Iris pigment epithelial cell (primary cell): ENCODE measurements around the gene PTPRF.
A peak's percentile ranks its signal among the peaks of the same experiment; 100 is the strongest.
"Not testable (repeated sequence)": the region's sequence is repeated elsewhere in the genome, so short reads cannot be mapped to it uniquely, and the experiment has no call there.

ENCODE experiments used
- DNase-seq: peaks from one replicate; pipeline ENCODE4 v3.0.0-alpha.2; 2011; ENCODE audit warnings: low read depth

PTPRF gene

GRCh38 chr1:43634721-43635120, 104.0 kb downstream of the PTPRF start:
- DNase-seq: no peak

GRCh38 chr1:43636006-43636641, 105.4 kb downstream of the PTPRF start:
- no peak for DNase-seq

GRCh38 chr1:43637267-43637666, 106.6 kb downstream of the PTPRF start:
- no peak for DNase-seq

- not testable (repeated sequence) for DNase-seq
Observed at GRCh38 chr1:43638381-43638780, 107.7 kb downstream of the PTPRF start.

GRCh38 chr1:43639976-43640794, 109.5 kb downstream of the PTPRF start:
- no peak for DNase-seq

- no peak for DNase-seq
Observed at GRCh38 chr1:43644558-43644957, 113.9 kb downstream of the PTPRF start.

GRCh38 chr1:43645461-43645860, 114.8 kb downstream of the PTPRF start:
- no peak for DNase-seq

GRCh38 chr1:43647331-43647730, 116.6 kb downstream of the PTPRF start:
- DNase-seq: not testable (repeated sequence)

GRCh38 chr1:43648221-43648847, 117.7 kb downstream of the PTPRF start:
- peak; percentile 50 for DNase-seq

- DNase-seq: no peak
Observed at GRCh38 chr1:43648876-43649477, 118.3 kb downstream of the PTPRF start.

GRCh38 chr1:43650310-43651085, 119.8 kb downstream of the PTPRF start:
- DNase-seq: peak; percentile 98

- DNase-seq: no peak
Observed at GRCh38 chr1:43651188-43651587, 120.5 kb downstream of the PTPRF start.

- DNase-seq: no peak
Observed at GRCh38 chr1:43651902-43652301, 121.2 kb downstream of the PTPRF start.

GRCh38 chr1:43653339-43653738, 122.7 kb downstream of the PTPRF start:
- DNase-seq: peak; percentile 49

- DNase-seq: no peak
Observed at GRCh38 chr1:43653893-43654292, 123.2 kb downstream of the PTPRF start.

- DNase-seq: no peak
Observed at GRCh38 chr1:43655953-43656352, 125.3 kb downstream of the PTPRF start.

- no peak for DNase-seq
Observed at GRCh38 chr1:43659212-43660166, 128.8 kb downstream of the PTPRF start.

GRCh38 chr1:43660355-43660754, 129.7 kb downstream of the PTPRF start:
- no peak for DNase-seq

- no peak for DNase-seq
Observed at GRCh38 chr1:43664369-43664768, 133.7 kb downstream of the PTPRF start.

- DNase-seq: no peak
Observed at GRCh38 chr1:43666608-43667007, 135.9 kb downstream of the PTPRF start.

GRCh38 chr1:43668956-43669355, 138.3 kb downstream of the PTPRF start:
- DNase-seq: peak; percentile 62
